ENCODE data around the gene ERH.

- TF ChIP-seq CTCF (IDR thresholded peaks at IDR 0.05 in 2 of 3, conservative IDR thresholded peaks at IDR 0.05 in 1 of 3; ENCODE audit: borderline replicate concordance in 1 of 3, insufficient read depth in 1 of 3, low read depth in 2 of 3, low read length in 2 of 3) (no peak), CBX3 (IDR thresholded peaks at IDR 0.05; ENCODE audit: low read depth) (no peak), POLR2A (IDR thresholded peaks at IDR 0.05; ENCODE audit: borderline replicate concordance, extremely low read depth, insufficient read depth, insufficient read length) (no peak), SP1 (IDR thresholded peaks at IDR 0.05; ENCODE audit: low read depth) (no peak), EZH2phosphoT487 (IDR thresholded peaks at IDR 0.05; ENCODE audit: borderline replicate concordance) (no peak), EGR1 (IDR thresholded peaks at IDR 0.05; ENCODE audit: low read depth) (no peak)
Measured at GRCh38 chr14:69376439-69376838, 21.7 kb downstream of the ERH start.

All from HCT116 (cell line).